ENCODE results near the gene POU2F3.
A peak's percentile ranks its signal among the peaks of the same experiment; 100 is the strongest.

DNA sequence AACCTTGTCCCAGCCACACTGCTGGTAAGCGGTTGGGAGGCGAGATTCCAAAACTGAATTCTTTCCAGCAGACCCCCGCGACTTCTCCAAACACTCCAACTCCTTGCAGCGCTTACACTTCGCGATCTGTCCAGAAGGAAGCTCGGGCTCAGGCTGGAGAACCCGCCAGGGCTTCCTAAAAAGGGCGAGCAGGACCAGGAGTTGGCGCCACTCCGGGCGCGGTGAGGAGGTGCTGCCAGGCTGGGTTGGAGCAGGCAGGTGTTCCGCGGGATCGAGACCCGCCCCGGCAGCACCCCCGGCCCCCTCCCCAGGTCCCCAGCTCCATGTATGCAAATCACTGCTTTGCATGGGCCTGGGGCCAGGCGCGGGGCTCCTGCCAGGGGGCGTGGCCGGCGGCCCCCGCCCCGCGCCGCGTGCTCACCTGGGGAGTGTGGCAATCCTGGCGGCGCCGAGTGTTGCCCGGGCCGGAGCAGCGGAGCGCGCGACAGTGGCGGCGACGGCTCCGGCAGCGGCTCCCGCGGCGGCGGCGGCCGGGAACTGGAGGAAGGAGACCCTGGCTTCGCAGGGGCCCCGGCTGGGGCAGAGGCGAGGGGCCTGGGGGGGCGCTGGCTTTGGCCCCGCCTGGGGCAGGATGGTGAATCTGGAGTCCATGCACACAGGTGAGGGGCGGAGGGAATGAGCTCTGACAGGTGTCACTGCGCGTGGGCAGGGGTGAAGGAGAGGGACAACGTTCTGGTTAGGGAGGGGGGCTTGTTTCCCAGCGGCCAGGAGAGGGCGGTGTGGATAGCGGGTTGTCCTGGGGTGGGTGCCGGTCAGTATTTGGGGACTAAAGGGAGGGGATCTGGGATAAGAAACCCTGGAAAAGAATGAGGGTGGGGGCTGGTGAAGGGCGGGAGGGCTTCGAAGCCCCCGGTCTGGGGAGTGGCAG lies at the start of gene POU2F3:
- TF ChIP-seq, protein P1, sequence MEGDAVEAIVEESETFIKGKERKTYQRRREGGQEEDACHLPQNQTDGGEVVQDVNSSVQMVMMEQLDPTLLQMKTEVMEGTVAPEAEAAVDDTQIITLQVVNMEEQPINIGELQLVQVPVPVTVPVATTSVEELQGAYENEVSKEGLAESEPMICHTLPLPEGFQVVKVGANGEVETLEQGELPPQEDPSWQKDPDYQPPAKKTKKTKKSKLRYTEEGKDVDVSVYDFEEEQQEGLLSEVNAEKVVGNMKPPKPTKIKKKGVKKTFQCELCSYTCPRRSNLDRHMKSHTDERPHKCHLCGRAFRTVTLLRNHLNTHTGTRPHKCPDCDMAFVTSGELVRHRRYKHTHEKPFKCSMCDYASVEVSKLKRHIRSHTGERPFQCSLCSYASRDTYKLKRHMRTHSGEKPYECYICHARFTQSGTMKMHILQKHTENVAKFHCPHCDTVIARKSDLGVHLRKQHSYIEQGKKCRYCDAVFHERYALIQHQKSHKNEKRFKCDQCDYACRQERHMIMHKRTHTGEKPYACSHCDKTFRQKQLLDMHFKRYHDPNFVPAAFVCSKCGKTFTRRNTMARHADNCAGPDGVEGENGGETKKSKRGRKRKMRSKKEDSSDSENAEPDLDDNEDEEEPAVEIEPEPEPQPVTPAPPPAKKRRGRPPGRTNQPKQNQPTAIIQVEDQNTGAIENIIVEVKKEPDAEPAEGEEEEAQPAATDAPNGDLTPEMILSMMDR (optimal IDR thresholded peaks at IDR 0.05 in 1 of 3, IDR thresholded peaks at IDR 0.05 in 1 of 3, conservative IDR thresholded peaks at IDR 0.05 in 1 of 3; ENCODE audit: extremely low read depth in 1 of 3, insufficient read depth in 2 of 3, low read length in 3 of 3): peak; percentile 15 to 63 (median 45)
- no peak for TF ChIP-seq EZH2 (IDR thresholded peaks at IDR 0.05; ENCODE audit: low read length)

Data from keratinocyte (primary cell).